DOHH2 (cell line): ENCODE results near the gene CHD6.

Experiments used
- CTCF ChIP-seq: fragments of 200-600 bp; sonication (generic); IDR thresholded peaks from one replicate; pipeline ENCODE4 v1.5.1; 2014; ENCODE audit warnings: antibody characterized with exemption, mild to moderate bottlenecking, low read depth, low read length; ENCODE audit not compliant: poor library complexity, severe bottlenecking
- EZH2phosphoT487 ChIP-seq: fragments of 200-600 bp; sonication (generic); IDR thresholded peaks from 2 replicates; pipeline ENCODE4 v1.6.1; 2017; ENCODE audit warnings: borderline replicate concordance, mild to moderate bottlenecking, antibody characterized with exemption, low read length, moderate library complexity, mixed read lengths

DNA sequence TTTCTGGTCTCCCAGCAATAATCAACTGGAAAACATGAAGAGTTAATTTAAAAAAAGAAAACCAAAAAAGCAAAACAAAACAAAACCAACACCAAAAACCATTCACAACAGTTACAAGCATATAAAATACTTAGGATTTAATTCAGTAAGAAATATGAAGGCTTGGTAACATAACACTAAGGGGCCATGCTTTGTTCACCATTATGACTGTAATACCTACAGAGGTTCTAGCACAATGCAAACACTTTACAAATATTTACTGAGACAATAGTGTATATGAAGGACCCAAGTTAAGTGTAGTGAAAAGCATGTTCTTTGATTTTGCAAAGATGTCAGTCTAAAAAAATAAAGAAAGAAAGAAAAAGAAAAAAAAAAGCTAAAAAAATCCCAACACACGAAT lies 141.7 kb downstream of the CHD6 start:
- TF ChIP-seq CTCF (no peak), EZH2phosphoT487 (no peak)
